SK-N-SH treated with all-trans-retinoic acid at 6 μM for 48 hours (cell line): Measurements from ENCODE around the gene MORN4.

Source experiments
- ATAC-seq: fragments of 200-7000 bp; cut with Tn5 transposase; 3 replicates; pipeline ENCODE4 v1.9.1; 2020; ENCODE audit warnings: mild to moderate bottlenecking, moderate library complexity
- BACH2 ChIP-seq: fragments of 250-450 bp; sonication (Bioruptor Pico); IDR thresholded peaks from 2 replicates; pipeline ENCODE4 v1.9.0; 2021; ENCODE audit warnings: mild to moderate bottlenecking, borderline replicate concordance
- CSDC2 ChIP-seq: fragments of 250-450 bp; sonication (Bioruptor Pico); IDR thresholded peaks from 2 replicates; pipeline ENCODE4 v1.5.0; 2020; ENCODE audit warnings: mild to moderate bottlenecking, moderate library complexity
- ESRRG ChIP-seq: fragments of 250-450 bp; sonication (Bioruptor Pico); IDR thresholded peaks from 2 replicates; pipeline ENCODE4 v1.6.1; 2021; ENCODE audit warnings: mild to moderate bottlenecking
- GLIS3 ChIP-seq: fragments of 250-450 bp; sonication (Bioruptor Pico); IDR thresholded peaks from 2 replicates; pipeline ENCODE4 v1.5.0; 2020; ENCODE audit warnings: mild to moderate bottlenecking, moderate library complexity
- ISL1 ChIP-seq: fragments of 250-450 bp; sonication (Bioruptor Pico); IDR thresholded peaks from 2 replicates; pipeline ENCODE4 v2.1.2; 2022; ENCODE audit warnings: mild to moderate bottlenecking, moderate library complexity
- OSR1 ChIP-seq: fragments of 250-450 bp; sonication (Bioruptor Pico); IDR thresholded peaks from 2 replicates; pipeline ENCODE4 v1.8.0; 2022; ENCODE audit warnings: moderate library complexity, mild to moderate bottlenecking, inconsistent platforms
- PPARA ChIP-seq: fragments of 250-450 bp; sonication (Bioruptor Pico); IDR thresholded peaks from 2 replicates; pipeline ENCODE4 v1.5.0; 2020; ENCODE audit warnings: mild to moderate bottlenecking, borderline replicate concordance
- RARB ChIP-seq: fragments of 250-450 bp; sonication (Bioruptor Pico); IDR thresholded peaks from 2 replicates; pipeline ENCODE4 v1.8.0; 2021; ENCODE audit warnings: mild to moderate bottlenecking, moderate library complexity
- SNAI2 ChIP-seq: fragments of 250-450 bp; sonication (Bioruptor Pico); IDR thresholded peaks from 2 replicates; pipeline ENCODE4 v1.5.0; 2020; ENCODE audit warnings: mild to moderate bottlenecking, moderate library complexity
- TCF4 ChIP-seq: fragments of 250-450 bp; sonication (Bioruptor Pico); IDR thresholded peaks from 2 replicates; pipeline ENCODE4 v1.8.0; 2021; ENCODE audit warnings: mild to moderate bottlenecking, moderate library complexity, borderline replicate concordance
- TOX ChIP-seq: fragments of 250-450 bp; sonication (Bioruptor Pico); IDR thresholded peaks from 2 replicates; pipeline ENCODE4 v1.8.0; 2021; ENCODE audit warnings: mild to moderate bottlenecking, moderate library complexity, borderline replicate concordance
- ZC3H10 ChIP-seq: fragments of 250-450 bp; sonication (Bioruptor Pico); IDR thresholded peaks from 2 replicates; pipeline ENCODE4 v1.5.1; 2021; ENCODE audit warnings: mild to moderate bottlenecking, moderate library complexity
- ZFP3 ChIP-seq: fragments of 250-450 bp; sonication (Bioruptor Pico); IDR thresholded peaks from 2 replicates; pipeline ENCODE4 v1.5.0; 2020; ENCODE audit warnings: mild to moderate bottlenecking, moderate library complexity
- ZFP30 ChIP-seq: fragments of 450-650 bp; formaldehyde crosslinking; IDR thresholded peaks from 2 replicates; pipeline ENCODE4 v1.5.0; 2022; ENCODE audit warnings: mild to moderate bottlenecking, moderate library complexity
- ZNF565 ChIP-seq: fragments of 450-650 bp; formaldehyde crosslinking; conservative IDR thresholded peaks from 2 replicates; pipeline ENCODE4 v1.5.0; 2020; ENCODE audit warnings: low read depth, mild to moderate bottlenecking, moderate library complexity
- ZNF70 ChIP-seq: fragments of 450-650 bp; formaldehyde crosslinking; IDR thresholded peaks from 2 replicates; pipeline ENCODE4 v1.5.0; 2020; ENCODE audit warnings: mild to moderate bottlenecking, moderate library complexity
- ZNF8 ChIP-seq: fragments of 450-650 bp; formaldehyde crosslinking; IDR thresholded peaks from 2 replicates; pipeline ENCODE4 v1.5.0; 2020; ENCODE audit warnings: mild to moderate bottlenecking, moderate library complexity
- TF ChIP-seq, protein P1 (sequence below): fragments of 250-450 bp; sonication (Bioruptor Pico); IDR thresholded peaks from 2 replicates; pipeline ENCODE4 v1.5.1; 2020; ENCODE audit warnings: low read depth, mild to moderate bottlenecking, moderate library complexity
- TF ChIP-seq, protein P2 (sequence below): fragments of 250-450 bp; sonication (Bioruptor Pico); IDR thresholded peaks from 2 replicates; pipeline ENCODE4 v1.8.0; 2021; ENCODE audit warnings: low read depth, mild to moderate bottlenecking, moderate library complexity, borderline replicate concordance
- TF ChIP-seq, protein P3 (sequence below): fragments of 250-450 bp; sonication (Bioruptor Pico); IDR thresholded peaks from 2 replicates; pipeline ENCODE4 v1.8.0; 2020; ENCODE audit warnings: mild to moderate bottlenecking, moderate library complexity, borderline replicate concordance
- TF ChIP-seq, protein P4 (sequence below): fragments of 250-450 bp; sonication (Bioruptor Pico); IDR thresholded peaks from 2 replicates; pipeline ENCODE4 v1.5.0; 2020; ENCODE audit warnings: mild to moderate bottlenecking, moderate library complexity
- TF ChIP-seq, protein P5 (sequence below): fragments of 250-450 bp; sonication (Bioruptor Pico); IDR thresholded peaks from 2 replicates; pipeline ENCODE4 v1.5.1; 2021; ENCODE audit warnings: mild to moderate bottlenecking, moderate library complexity

The MORN4 gene

DNA sequence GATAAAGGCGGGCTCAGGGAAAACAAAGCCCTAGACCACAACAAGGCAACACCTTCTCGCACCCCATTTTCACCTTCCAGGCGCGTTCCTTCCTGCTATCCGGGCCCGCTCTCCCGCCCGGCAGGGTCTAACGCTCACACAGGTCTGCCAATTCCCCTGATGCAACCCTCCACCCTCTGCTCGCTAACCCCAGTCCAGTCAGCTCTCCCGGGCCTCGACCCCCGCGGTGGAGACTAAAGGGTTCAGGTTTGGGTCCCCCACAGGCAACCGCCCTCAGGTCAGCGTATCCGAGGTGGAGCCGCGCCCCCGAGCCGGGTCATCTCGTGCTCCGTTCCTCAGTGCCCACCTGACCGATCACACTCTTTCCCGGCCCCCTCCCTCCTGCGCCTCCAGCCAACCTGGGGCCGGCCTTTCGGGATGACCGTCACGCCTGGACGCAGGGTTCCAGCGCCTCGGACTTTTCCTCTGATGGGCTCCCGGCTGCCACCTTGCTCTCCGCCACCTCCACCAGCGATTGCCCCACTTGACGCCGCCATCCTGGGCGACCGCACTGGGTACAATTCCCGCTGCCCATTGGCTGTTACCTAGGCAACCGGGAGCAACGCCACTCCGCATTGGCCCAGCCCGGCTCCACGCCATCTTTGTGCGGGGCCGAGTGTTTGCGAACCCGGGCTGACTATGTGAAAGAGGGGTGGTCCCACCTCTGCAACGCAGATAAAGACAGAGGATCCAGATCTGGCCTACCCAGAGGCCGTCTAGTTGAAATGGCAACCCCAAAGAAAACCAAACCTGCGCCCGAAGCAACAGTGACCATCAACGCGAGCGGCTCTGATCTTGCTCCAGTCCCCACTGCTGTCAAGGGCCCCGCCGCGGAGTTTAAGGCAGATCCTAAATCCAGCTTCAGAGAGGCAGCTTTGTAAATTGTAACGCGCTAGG is at the start of gene MORN4:
Gene MORN4 (minus strand): TSS at position 552 of the 936 bp plus-strand sequence. CDS start 13,847 bp downstream, outside the sequence.
- TF ChIP-seq ESRRG, result no peak
- no peak for TF ChIP-seq ZNF8 (CRISPR knock-in tag)
- no peak for TF ChIP-seq CSDC2 (CRISPR knock-in tag)
- TF ChIP-seq ZC3H10, result no peak
- no peak for TF ChIP-seq RARB (CRISPR knock-in tag)
- TF ChIP-seq TCF4, result no peak
- TF ChIP-seq, protein P1, sequence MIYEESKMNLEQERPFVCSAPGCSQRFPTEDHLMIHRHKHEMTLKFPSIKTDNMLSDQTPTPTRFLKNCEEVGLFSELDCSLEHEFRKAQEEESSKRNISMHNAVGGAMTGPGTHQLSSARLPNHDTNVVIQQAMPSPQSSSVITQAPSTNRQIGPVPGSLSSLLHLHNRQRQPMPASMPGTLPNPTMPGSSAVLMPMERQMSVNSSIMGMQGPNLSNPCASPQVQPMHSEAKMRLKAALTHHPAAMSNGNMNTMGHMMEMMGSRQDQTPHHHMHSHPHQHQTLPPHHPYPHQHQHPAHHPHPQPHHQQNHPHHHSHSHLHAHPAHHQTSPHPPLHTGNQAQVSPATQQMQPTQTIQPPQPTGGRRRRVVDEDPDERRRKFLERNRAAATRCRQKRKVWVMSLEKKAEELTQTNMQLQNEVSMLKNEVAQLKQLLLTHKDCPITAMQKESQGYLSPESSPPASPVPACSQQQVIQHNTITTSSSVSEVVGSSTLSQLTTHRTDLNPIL, result no peak
- TF ChIP-seq ZFP3 (CRISPR knock-in tag), result peak; percentile 49; the same call in 1 of the 2 replicates
- TF ChIP-seq, protein P2, sequence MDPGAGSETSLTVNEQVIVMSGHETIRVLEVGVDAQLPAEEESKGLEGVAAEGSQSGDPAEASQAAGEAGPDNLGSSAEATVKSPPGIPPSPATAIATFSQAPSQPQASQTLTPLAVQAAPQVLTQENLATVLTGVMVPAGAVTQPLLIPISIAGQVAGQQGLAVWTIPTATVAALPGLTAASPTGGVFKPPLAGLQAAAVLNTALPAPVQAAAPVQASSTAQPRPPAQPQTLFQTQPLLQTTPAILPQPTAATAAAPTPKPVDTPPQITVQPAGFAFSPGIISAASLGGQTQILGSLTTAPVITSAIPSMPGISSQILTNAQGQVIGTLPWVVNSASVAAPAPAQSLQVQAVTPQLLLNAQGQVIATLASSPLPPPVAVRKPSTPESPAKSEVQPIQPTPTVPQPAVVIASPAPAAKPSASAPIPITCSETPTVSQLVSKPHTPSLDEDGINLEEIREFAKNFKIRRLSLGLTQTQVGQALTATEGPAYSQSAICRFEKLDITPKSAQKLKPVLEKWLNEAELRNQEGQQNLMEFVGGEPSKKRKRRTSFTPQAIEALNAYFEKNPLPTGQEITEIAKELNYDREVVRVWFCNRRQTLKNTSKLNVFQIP (CRISPR knock-in tag), result no peak
- TF ChIP-seq SNAI2 (CRISPR knock-in tag), result peak; percentile 75; the same call in 1 of the 2 replicates
- TF ChIP-seq ISL1 (CRISPR knock-in tag), result no peak
- TF ChIP-seq OSR1 (CRISPR knock-in tag), result no peak
- TF ChIP-seq ZNF70 (CRISPR knock-in tag), result no peak
- ATAC-seq, result peak; percentile 99

DNA sequence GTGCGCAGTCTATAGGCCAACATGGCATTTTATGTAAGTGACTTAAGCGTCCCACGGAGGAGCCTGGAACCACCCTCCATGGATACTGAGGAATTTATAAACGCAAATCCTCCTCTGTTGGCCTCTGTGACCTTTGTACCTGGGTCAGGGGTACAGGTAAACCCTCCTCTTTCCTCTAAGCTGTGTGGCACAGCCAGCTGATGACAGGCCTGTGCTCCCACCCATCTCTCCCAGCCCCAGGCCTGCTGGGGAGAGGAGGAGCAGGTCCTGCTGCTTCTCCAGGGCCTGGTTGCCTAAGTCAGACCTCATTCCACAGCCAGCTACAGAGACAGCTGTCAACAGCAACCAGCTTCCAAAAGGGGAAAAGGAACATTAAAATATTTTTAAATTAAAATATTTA is 48.7 kb upstream of the MORN4 start:
- TF ChIP-seq ZNF565 (CRISPR knock-in tag) (no peak), PPARA (no peak), RARB (CRISPR knock-in tag) (no peak), ZNF70 (CRISPR knock-in tag) (no peak), GLIS3 (CRISPR knock-in tag) (no peak), TOX (CRISPR knock-in tag) (no peak), CSDC2 (CRISPR knock-in tag) (no peak), ZFP30 (CRISPR knock-in tag) (no peak), ZC3H10 (no peak)
- TF ChIP-seq, protein P3, sequence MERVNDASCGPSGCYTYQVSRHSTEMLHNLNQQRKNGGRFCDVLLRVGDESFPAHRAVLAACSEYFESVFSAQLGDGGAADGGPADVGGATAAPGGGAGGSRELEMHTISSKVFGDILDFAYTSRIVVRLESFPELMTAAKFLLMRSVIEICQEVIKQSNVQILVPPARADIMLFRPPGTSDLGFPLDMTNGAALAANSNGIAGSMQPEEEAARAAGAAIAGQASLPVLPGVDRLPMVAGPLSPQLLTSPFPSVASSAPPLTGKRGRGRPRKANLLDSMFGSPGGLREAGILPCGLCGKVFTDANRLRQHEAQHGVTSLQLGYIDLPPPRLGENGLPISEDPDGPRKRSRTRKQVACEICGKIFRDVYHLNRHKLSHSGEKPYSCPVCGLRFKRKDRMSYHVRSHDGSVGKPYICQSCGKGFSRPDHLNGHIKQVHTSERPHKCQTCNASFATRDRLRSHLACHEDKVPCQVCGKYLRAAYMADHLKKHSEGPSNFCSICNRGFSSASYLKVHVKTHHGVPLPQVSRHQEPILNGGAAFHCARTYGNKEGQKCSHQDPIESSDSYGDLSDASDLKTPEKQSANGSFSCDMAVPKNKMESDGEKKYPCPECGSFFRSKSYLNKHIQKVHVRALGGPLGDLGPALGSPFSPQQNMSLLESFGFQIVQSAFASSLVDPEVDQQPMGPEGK, result no peak
- no peak for ATAC-seq

DNA sequence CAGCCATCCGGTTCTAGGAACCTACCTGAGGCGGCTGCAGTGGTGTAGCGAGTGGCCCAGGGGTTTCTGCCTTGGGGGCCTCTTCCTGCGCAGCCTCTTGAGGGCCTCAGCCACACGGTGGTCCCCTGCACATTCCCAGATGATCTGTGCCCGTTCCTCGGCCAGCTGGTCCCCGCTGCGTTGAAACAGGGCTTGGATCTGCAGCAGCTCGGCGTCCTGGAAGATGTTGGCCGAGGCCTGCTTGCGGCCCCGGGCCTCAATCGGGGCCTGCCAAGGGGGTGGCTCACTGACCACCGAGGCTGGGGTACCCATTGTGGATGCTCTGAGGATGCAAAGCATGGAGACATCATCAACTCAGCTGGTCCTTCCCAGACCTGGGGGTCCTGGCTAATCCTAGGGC is 46.3 kb upstream of the MORN4 start:
- ATAC-seq, result no peak
- no peak for TF ChIP-seq TOX (CRISPR knock-in tag)
- no peak for TF ChIP-seq CSDC2 (CRISPR knock-in tag)

DNA sequence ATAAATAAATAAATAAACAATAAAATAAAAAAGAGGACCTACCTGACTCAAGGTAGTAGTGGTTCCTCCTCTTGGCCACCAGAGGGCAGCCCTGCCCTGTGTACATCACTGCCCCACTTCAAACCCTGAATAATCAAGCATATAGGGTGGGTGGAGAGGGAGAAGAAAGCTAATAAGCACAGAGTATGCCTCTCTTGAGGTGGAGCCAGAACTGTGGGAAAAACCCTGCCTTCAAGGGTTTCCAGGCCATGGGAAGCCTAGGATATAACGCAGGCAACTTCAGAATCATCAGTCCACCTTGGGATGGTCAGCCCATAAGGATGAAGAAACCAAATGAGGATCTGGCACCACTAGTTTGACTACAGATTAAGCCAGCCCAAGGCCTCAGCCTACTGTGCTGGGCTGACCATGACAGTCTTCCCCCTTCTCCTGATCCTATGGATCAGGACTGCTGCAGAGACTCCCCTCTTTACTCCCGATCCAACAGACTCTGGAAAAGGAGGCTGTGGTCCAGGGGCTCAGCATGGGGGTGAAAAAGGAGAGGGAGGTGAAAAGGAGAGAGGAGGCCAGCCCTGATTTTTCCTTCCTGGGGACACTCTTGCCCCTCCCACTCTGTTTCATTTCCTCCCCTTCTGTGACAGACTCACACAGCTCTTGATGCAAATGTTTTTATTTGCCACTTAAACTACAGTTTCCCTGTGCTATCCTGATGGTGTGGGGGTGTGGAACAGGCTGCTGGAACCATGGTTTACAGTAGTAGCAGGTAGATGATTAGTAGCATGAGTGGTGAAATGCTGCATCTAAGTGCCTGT is 43.7 kb upstream of the MORN4 start:
- peak; percentile 77 for ATAC-seq
- TF ChIP-seq TOX (CRISPR knock-in tag), result no peak
- TF ChIP-seq ZC3H10, result no peak
- no peak for TF ChIP-seq ZFP30 (CRISPR knock-in tag)
- TF ChIP-seq, protein P4, sequence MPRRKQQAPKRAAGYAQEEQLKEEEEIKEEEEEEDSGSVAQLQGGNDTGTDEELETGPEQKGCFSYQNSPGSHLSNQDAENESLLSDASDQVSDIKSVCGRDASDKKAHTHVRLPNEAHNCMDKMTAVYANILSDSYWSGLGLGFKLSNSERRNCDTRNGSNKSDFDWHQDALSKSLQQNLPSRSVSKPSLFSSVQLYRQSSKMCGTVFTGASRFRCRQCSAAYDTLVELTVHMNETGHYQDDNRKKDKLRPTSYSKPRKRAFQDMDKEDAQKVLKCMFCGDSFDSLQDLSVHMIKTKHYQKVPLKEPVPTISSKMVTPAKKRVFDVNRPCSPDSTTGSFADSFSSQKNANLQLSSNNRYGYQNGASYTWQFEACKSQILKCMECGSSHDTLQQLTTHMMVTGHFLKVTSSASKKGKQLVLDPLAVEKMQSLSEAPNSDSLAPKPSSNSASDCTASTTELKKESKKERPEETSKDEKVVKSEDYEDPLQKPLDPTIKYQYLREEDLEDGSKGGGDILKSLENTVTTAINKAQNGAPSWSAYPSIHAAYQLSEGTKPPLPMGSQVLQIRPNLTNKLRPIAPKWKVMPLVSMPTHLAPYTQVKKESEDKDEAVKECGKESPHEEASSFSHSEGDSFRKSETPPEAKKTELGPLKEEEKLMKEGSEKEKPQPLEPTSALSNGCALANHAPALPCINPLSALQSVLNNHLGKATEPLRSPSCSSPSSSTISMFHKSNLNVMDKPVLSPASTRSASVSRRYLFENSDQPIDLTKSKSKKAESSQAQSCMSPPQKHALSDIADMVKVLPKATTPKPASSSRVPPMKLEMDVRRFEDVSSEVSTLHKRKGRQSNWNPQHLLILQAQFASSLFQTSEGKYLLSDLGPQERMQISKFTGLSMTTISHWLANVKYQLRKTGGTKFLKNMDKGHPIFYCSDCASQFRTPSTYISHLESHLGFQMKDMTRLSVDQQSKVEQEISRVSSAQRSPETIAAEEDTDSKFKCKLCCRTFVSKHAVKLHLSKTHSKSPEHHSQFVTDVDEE, result no peak
- no peak for TF ChIP-seq CSDC2 (CRISPR knock-in tag)
- no peak for TF ChIP-seq TCF4
- TF ChIP-seq SNAI2 (CRISPR knock-in tag), result no peak
- TF ChIP-seq ISL1 (CRISPR knock-in tag), result no peak
- no peak for TF ChIP-seq GLIS3 (CRISPR knock-in tag)
- no peak for TF ChIP-seq BACH2 (CRISPR knock-in tag)
- TF ChIP-seq, protein P2 (CRISPR knock-in tag), result no peak
- no peak for TF ChIP-seq RARB (CRISPR knock-in tag)
- TF ChIP-seq OSR1 (CRISPR knock-in tag), result no peak
- no peak for TF ChIP-seq ZNF565 (CRISPR knock-in tag)
- TF ChIP-seq, protein P5, sequence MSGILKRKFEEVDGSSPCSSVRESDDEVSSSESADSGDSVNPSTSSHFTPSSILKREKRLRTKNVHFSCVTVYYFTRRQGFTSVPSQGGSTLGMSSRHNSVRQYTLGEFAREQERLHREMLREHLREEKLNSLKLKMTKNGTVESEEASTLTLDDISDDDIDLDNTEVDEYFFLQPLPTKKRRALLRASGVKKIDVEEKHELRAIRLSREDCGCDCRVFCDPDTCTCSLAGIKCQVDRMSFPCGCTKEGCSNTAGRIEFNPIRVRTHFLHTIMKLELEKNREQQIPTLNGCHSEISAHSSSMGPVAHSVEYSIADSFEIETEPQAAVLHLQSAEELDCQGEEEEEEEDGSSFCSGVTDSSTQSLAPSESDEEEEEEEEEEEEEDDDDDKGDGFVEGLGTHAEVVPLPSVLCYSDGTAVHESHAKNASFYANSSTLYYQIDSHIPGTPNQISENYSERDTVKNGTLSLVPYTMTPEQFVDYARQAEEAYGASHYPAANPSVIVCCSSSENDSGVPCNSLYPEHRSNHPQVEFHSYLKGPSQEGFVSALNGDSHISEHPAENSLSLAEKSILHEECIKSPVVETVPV (CRISPR knock-in tag), result no peak
